DOHH2 (cell line): ENCODE measurements around the gene LRRC41.

ENCODE experiments used
- H3F3A ChIP-seq: fragments of 200-600 bp; sonication (generic), shearing (Covaris generic); 2 replicates; pipeline ENCODE4 v1.6.0; 2016; ENCODE audit warnings: antibody characterized with exemption, mild to moderate bottlenecking; ENCODE audit not compliant: control insufficient read depth, insufficient read depth
- H3K27ac ChIP-seq: fragments of 200-600 bp; sonication (generic); 2 replicates; pipeline ENCODE4 v1.5.1; 2014; ENCODE audit warnings: low read depth, mild to moderate bottlenecking, low read length, moderate library complexity
- H3K27me3 ChIP-seq: fragments of 200-600 bp; sonication (generic); 2 replicates; pipeline ENCODE4 v1.6.1; 2014; ENCODE audit warnings: mild to moderate bottlenecking, low read length, mixed read lengths; ENCODE audit not compliant: control insufficient read depth
- H3K36me3 ChIP-seq: fragments of 200-600 bp; sonication (generic); 2 replicates; pipeline ENCODE4 v1.6.1; 2014; ENCODE audit warnings: mild to moderate bottlenecking, low read length, moderate library complexity, mixed read lengths; ENCODE audit not compliant: control insufficient read depth
- H3K4me1 ChIP-seq: fragments of 200-600 bp; sonication (generic); 2 replicates; pipeline ENCODE4 v1.6.1; 2014; ENCODE audit warnings: mild to moderate bottlenecking, low read length, mixed read lengths; ENCODE audit not compliant: control insufficient read depth
- H3K4me2 ChIP-seq: fragments of 200-600 bp; sonication (generic); 2 replicates; pipeline ENCODE4 v1.6.0; 2014; ENCODE audit warnings: mild to moderate bottlenecking, low read length, moderate library complexity
- H3K4me3 ChIP-seq: fragments of 200-600 bp; sonication (generic); 2 replicates; pipeline ENCODE4 v1.5.1; 2014; ENCODE audit warnings: mild to moderate bottlenecking, low read length, mixed read lengths
- H3K79me2 ChIP-seq: fragments of 200-600 bp; sonication (generic); 2 replicates; pipeline ENCODE4 v1.6.1; 2014; ENCODE audit warnings: mild to moderate bottlenecking, low read length, mixed read lengths; ENCODE audit not compliant: control insufficient read depth
- H3K9me2 ChIP-seq: fragments of 200-600 bp; sonication (generic); replicated peaks from 2 replicates; pipeline ENCODE4 v1.6.1; 2014; ENCODE audit warnings: mild to moderate bottlenecking, low read length, mixed read lengths; ENCODE audit not compliant: control insufficient read depth
- H3K9me3 ChIP-seq: fragments of 200-600 bp; sonication (generic); 2 replicates; pipeline ENCODE4 v1.6.1; 2014; ENCODE audit warnings: antibody characterized with exemption, low read length, mixed read lengths; ENCODE audit not compliant: control insufficient read depth, insufficient read depth
- H4K20me1 ChIP-seq: fragments of 200-600 bp; sonication (generic); 2 replicates; pipeline ENCODE4 v1.6.0; 2014; ENCODE audit warnings: low read depth, mild to moderate bottlenecking, antibody characterized with exemption, low read length, moderate library complexity; ENCODE audit not compliant: control insufficient read depth, insufficient read depth
- CTCF ChIP-seq: fragments of 200-600 bp; sonication (generic); IDR thresholded peaks from one replicate; pipeline ENCODE4 v1.5.1; 2014; ENCODE audit warnings: antibody characterized with exemption, mild to moderate bottlenecking, low read depth, low read length; ENCODE audit not compliant: poor library complexity, severe bottlenecking
- EZH2phosphoT487 ChIP-seq: fragments of 200-600 bp; sonication (generic); IDR thresholded peaks from 2 replicates; pipeline ENCODE4 v1.6.1; 2017; ENCODE audit warnings: borderline replicate concordance, mild to moderate bottlenecking, antibody characterized with exemption, low read length, moderate library complexity, mixed read lengths

The LRRC41 gene

DNA sequence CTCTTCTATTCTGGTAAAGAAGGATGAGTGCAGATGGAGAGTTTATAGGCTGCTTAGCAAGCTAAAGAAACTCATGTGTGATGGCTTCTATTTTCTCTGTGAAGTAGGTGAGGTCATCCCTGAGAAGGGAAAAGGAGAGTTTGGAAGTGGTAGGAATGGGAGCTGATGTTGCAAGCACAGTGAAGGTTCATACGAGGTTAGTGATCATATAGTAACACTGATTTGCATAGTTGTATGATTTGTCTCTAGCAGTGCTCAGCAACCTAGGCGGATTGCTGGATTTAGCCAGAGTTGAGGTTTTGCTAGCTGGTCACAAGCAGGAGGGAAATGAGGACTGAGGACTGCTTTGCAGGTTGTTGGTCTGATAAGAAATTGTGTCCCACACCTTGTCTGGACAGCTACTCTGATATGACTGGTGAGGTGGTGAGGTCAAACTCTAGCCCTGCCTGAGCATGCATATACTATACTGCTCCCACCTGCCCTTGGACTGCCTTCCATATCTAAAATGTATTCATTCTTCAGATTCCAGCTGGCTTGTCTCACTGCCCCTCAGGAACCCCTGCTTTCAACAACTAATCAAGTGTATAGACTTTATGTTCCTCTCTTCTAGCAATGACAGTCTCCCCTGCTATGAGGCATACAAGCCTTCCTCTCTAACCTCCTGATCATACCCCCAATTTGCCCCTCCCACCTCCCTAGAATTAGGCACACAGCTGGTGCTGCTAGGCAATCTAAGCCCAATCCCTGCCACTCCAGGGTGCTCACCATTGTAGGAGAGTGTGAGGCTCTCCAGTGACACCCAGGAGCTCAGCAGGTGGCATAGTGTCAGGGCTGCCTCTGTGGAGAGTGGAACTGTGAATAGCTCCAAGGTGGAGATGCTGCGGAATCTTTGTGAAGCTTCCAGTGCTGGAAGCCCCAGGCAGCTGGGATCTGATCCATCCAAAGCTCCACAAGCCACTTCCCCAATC lies 18.5 kb downstream of the LRRC41 start:
- H3K36me3 ChIP-seq = peaks cover 75% of the 10 kb centered on the region
- H3K4me3 ChIP-seq = no peak overlapping the region
- peaks cover 12% of the 10 kb centered on the region for H3K4me1 ChIP-seq
- TF ChIP-seq CTCF (no peak), EZH2phosphoT487 (no peak)
- no peak overlapping the region for H3K27ac ChIP-seq
- H3K27me3 ChIP-seq = no peaks in the 10 kb centered on the region
- no peaks in the 10 kb centered on the region for H4K20me1 ChIP-seq
- H3K9me3 ChIP-seq = no peaks in the 10 kb centered on the region
- peaks cover 9% of the 10 kb centered on the region for H3F3A ChIP-seq
- H3K9me2 ChIP-seq = no peaks in the 10 kb centered on the region
- H3K79me2 ChIP-seq = no peaks in the 10 kb centered on the region
- H3K4me2 ChIP-seq = no peak overlapping the region

- Histone ChIP-seq H3K4me2 (no peak overlapping the region), H3F3A (peaks cover 9% of the 10 kb centered on the region), H3K4me1 (peaks cover 12% of the 10 kb centered on the region), H3K79me2 (no peaks in the 10 kb centered on the region), H4K20me1 (no peaks in the 10 kb centered on the region), H3K9me2 (no peaks in the 10 kb centered on the region), H3K27ac (no peak overlapping the region), H3K36me3 (peaks cover 83% of the 10 kb centered on the region), H3K4me3 (no peak overlapping the region), H3K27me3 (no peaks in the 10 kb centered on the region), H3K9me3 (no peaks in the 10 kb centered on the region)
- no peak for TF ChIP-seq EZH2phosphoT487
- TF ChIP-seq CTCF = no peak
Measured at GRCh38 chr1:46284058-46284457, 19.4 kb downstream of the LRRC41 start.

DNA sequence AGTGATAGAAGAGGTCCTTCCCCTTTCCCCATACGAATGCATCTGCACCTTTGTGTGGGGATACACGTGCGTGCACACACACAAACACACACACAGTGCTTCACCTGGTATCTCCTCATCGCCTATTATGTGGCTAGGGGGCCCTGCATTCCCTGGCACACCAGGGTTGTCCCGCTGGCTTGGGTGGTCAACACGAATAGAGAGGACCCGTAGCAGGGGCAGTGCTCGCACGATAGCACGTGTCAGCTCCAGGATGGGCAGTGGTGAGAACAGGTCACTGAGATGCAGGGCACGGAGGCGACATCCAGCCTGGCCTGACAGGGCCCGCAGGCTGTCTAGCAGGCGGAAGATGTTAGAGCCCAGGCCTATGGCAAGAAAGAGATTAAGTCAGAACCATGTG lies 22.4 kb downstream of the LRRC41 start:
- Histone ChIP-seq H3K4me2 (no peak overlapping the region), H4K20me1 (no peaks in the 10 kb centered on the region), H3K4me1 (peaks cover 12% of the 10 kb centered on the region), H3K9me2 (no peaks in the 10 kb centered on the region), H3K36me3 (peaks cover 90% of the 10 kb centered on the region), H3K27ac (no peak overlapping the region), H3K9me3 (no peaks in the 10 kb centered on the region), H3K27me3 (no peaks in the 10 kb centered on the region), H3K4me3 (no peak overlapping the region), H3K79me2 (no peaks in the 10 kb centered on the region), H3F3A (peaks cover 9% of the 10 kb centered on the region)
- TF ChIP-seq EZH2phosphoT487 (no peak), CTCF (no peak)
